NCI-H226 (cell line): ENCODE results near the gene MED15.

ENCODE experiments used
- DNase-seq: peaks from one replicate; pipeline ENCODE4 v3.0.0-alpha.2; 2015

The MED15 gene

GRCh38 chr22:20573833-20574615, 66.6 kb downstream of the MED15 start:
- DNase-seq = no peak

- no peak for DNase-seq
Measured at GRCh38 chr22:20574920-20575353, 67.5 kb downstream of the MED15 start.

GRCh38 chr22:20575724-20576444, 68.5 kb downstream of the MED15 start:
- DNase-seq = no peak

GRCh38 chr22:20576445-20576816, 69.0 kb downstream of the MED15 start:
- no peak for DNase-seq

GRCh38 chr22:20577045-20577444, 69.6 kb downstream of the MED15 start:
- DNase-seq = no peak

GRCh38 chr22:20577549-20577975, 70.2 kb downstream of the MED15 start:
- no peak for DNase-seq

GRCh38 chr22:20578192-20578591, 70.8 kb downstream of the MED15 start:
- no peak for DNase-seq

GRCh38 chr22:20578707-20579106, 71.3 kb downstream of the MED15 start:
- no peak for DNase-seq

- DNase-seq = no peak
Measured at GRCh38 chr22:20579273-20580120, 72.1 kb downstream of the MED15 start.

- no peak for DNase-seq
Measured at GRCh38 chr22:20580179-20580578, 72.8 kb downstream of the MED15 start.

GRCh38 chr22:20580611-20581502, 73.4 kb downstream of the MED15 start:
- no peak for DNase-seq

- DNase-seq = no peak
Measured at GRCh38 chr22:20581503-20582170, 74.2 kb downstream of the MED15 start.

GRCh38 chr22:20582171-20582511, 74.7 kb downstream of the MED15 start:
- DNase-seq = no peak

- DNase-seq = no peak
Measured at GRCh38 chr22:20582520-20583361, 75.3 kb downstream of the MED15 start.

- no peak for DNase-seq
Measured at GRCh38 chr22:20583471-20583922, 76.1 kb downstream of the MED15 start.

GRCh38 chr22:20584029-20584871, 76.8 kb downstream of the MED15 start:
- DNase-seq = no peak

GRCh38 chr22:20584872-20585638, 77.6 kb downstream of the MED15 start:
- no peak for DNase-seq

- DNase-seq = no peak
Measured at GRCh38 chr22:20585639-20586402, 78.4 kb downstream of the MED15 start.
